Measurements from ENCODE around the gene MTIF3.

Gene MTIF3

GRCh38 chr13:27466513-27466912, 16.1 kb upstream of the MTIF3 start:
- Mint-ChIP-seq H3K27ac (no peak overlapping the region), H3K27me3 (ENCODE audit: low read depth) (no peaks in the 10 kb centered on the region)
- TF ChIP-seq CTCF (IDR thresholded peaks at IDR 0.05; ENCODE audit: unreplicated experiment in 3 of 3): no peak

GRCh38 chr13:27465611-27466010, 15.2 kb upstream of the MTIF3 start:
- H3K4me1 Mint-ChIP-seq: no peaks in the 10 kb centered on the region
- no peaks in the 10 kb centered on the region for H3K27me3 Mint-ChIP-seq (ENCODE audit: low read depth)
- H3K27ac Mint-ChIP-seq: no peak overlapping the region
- no peak overlapping the region for H3K4me3 Mint-ChIP-seq
- no peak for TF ChIP-seq CTCF (IDR thresholded peaks at IDR 0.05; ENCODE audit: unreplicated experiment in 3 of 3)
- no peaks in the 10 kb centered on the region for H3K9me3 Mint-ChIP-seq
- no peaks in the 10 kb centered on the region for H3K36me3 Mint-ChIP-seq (ENCODE audit: low read depth)

More at GRCh38 chr13:27466513-27466912, 16.1 kb upstream of the MTIF3 start:
- Mint-ChIP-seq H3K36me3 (ENCODE audit: low read depth) (no peaks in the 10 kb centered on the region), H3K4me1 (no peaks in the 10 kb centered on the region), H3K9me3 (no peaks in the 10 kb centered on the region), H3K4me3 (no peak overlapping the region)

DNA sequence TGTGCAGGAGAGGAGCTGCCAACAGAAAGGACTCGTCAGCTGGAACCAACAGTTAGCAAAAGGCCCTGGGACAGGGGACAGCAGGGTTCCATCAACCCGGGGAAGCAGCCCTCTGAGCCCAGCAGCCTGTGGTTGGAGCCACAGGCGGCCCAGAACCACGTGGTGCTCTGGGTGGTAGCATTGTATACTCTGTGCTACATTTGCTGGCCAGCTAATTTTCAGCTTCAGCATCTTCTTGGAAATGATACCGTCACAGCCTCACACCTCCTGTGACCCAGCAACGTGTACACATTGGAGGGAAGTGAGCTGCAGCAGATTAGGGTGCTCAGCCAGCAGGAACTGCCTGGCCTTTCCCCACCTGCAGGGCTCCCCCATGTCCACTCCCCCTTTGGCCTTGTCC, 13.1 kb upstream of the MTIF3 start:
- Mint-ChIP-seq H3K4me1 (no peaks in the 10 kb centered on the region), H3K4me3 (no peak overlapping the region), H3K27me3 (ENCODE audit: low read depth) (no peaks in the 10 kb centered on the region), H3K36me3 (ENCODE audit: low read depth) (no peaks in the 10 kb centered on the region), H3K9me3 (no peaks in the 10 kb centered on the region), H3K27ac (no peak overlapping the region)
- TF ChIP-seq CTCF (IDR thresholded peaks at IDR 0.05; ENCODE audit: unreplicated experiment in 3 of 3): no peak

DNA sequence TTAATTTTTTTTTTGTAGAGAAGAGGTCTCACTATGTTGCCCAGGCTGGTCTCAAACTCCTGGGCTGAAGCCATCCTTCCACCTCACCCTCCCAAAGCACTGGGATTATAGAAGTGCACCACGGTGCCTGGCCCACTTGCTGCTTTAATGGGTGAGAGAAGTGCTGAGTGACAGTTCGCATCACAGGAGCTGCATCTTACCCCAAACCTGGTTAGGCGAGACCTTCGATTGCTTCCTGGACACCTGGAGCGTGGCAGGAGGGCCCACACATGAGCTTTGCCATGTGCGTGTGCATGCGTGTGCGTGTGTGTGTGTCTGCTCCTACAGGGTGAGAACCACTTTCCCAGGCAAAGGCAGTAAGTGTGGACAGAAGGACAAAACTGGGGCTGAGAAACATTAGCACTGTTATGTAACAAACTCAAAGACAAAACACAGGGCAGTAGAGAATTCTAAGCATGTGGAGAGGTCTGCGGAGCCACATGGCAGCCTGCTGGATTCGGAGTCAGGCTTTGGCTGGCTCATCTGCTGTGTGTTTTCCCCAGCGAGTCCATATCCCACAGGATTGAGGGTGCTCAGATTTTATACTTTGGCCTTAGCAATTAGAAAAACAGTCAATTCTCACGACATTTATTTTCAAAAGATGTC, 11.7 kb upstream of the MTIF3 start:
- Mint-ChIP-seq H3K9me3 (no peaks in the 10 kb centered on the region), H3K4me3 (no peak overlapping the region), H3K27me3 (ENCODE audit: low read depth) (no peaks in the 10 kb centered on the region), H3K36me3 (ENCODE audit: low read depth) (no peaks in the 10 kb centered on the region), H3K4me1 (no peaks in the 10 kb centered on the region), H3K27ac (no peak overlapping the region)
- no peak for TF ChIP-seq CTCF (IDR thresholded peaks at IDR 0.05; ENCODE audit: unreplicated experiment in 3 of 3)

DNA sequence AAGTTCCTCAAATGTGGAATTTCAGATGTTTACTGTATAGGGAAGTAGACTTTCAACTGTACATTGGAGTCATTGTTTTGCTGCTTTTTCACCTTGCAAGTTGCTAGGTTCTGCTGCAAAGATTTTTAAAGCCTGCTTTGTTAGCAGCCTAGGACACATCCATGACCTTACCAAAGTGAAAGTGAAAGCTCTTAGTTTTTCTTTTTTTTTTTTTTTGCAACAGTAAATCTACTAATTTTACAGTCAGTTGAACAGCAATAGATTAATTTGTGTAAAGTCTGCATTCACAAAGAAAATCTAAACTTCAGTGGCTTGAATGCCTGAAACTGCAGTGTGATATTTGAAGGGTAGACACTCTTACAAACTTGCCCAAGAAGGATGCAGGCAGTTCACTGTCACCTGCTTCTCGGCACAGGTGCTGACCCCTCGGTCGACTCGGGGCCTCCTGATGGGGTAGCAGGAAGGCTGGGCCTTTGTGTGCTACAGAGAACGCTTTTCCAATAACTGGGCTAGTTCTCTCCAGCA, 5.0 kb upstream of the MTIF3 start:
- TF ChIP-seq CTCF (IDR thresholded peaks at IDR 0.05; ENCODE audit: unreplicated experiment in 3 of 3): no peak
- H3K27me3 Mint-ChIP-seq (ENCODE audit: low read depth): peaks cover 20% of the 10 kb centered on the region
- no peaks in the 10 kb centered on the region for H3K36me3 Mint-ChIP-seq (ENCODE audit: low read depth)
- peak overlapping the region in 1 of 3 experiments; percentile 48 for H3K4me3 Mint-ChIP-seq
- no peaks in the 10 kb centered on the region for H3K9me3 Mint-ChIP-seq
- peak overlapping the region; percentile 34 to 87 (median 64) for H3K27ac Mint-ChIP-seq
- H3K4me1 Mint-ChIP-seq: peaks cover 10% of the 10 kb centered on the region

- H3K27ac Mint-ChIP-seq: peak overlapping the region; percentile 91 to 97 (median 97)
- TF ChIP-seq CTCF (IDR thresholded peaks at IDR 0.05; ENCODE audit: unreplicated experiment in 3 of 3): no peak
- H3K4me3 Mint-ChIP-seq: peak overlapping the region; percentile 82 to 91 (median 85)
- peaks cover 20% of the 10 kb centered on the region for H3K27me3 Mint-ChIP-seq (ENCODE audit: low read depth)
- H3K4me1 Mint-ChIP-seq: peaks cover 37% of the 10 kb centered on the region
- no peaks in the 10 kb centered on the region for H3K9me3 Mint-ChIP-seq
- no peaks in the 10 kb centered on the region for H3K36me3 Mint-ChIP-seq (ENCODE audit: low read depth)
Observed at GRCh38 chr13:27450921-27451471, 632 bp upstream of the MTIF3 start.
